Prostate gland (tissue), 2 donors: Measurements from ENCODE around the gene PEMT.

ENCODE experiments used
- POLR2A ChIP-seq: fragments of 450-650 bp; IDR thresholded peaks from one replicate; pipeline ENCODE4 v1.6.1; 2016; ENCODE audit warnings: antibody characterized with exemption, mild to moderate bottlenecking
- POLR2AphosphoS5 ChIP-seq: sonication (generic); formaldehyde crosslinking; IDR thresholded peaks from one replicate; pipeline ENCODE4 v1.6.1; 2017; ENCODE audit warnings: antibody characterized with exemption
- TF ChIP-seq, protein P1 (sequence below), 4 experiments: fragments of 200-600 bp in 2 of 4; fragments of 450-650 bp in 2 of 4; sonication (generic) in 2 of 4; IDR thresholded peaks; 1 replicate in 3 of 4; 2 replicates in 1 of 4; pipeline ENCODE4 v1.5.1; 2016 to 2019; ENCODE audit warnings: antibody characterized with exemption in 4 of 4, mild to moderate bottlenecking in 2 of 4, moderate library complexity in 2 of 4

DNA sequence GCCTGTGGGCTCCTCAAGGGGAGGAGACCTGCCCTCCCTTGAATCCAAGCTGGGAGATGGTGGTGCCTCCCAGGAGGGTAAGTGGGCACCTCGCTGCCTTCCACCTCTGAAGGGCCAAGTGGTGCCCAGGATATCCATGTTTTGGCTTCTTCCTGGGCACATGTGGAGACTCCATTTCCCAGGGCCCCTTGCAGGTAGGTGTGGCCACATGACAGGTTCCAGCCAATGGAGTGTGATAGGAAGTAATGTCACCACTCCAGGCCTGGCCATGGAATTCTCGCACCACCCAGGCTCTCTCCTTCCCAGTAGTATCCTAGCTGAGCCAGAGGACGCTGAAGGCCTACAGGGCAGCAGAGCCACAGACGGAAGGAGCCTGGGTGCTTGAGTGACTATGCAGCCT is 17.6 kb upstream of the PEMT start:
- TF ChIP-seq, protein P1, sequence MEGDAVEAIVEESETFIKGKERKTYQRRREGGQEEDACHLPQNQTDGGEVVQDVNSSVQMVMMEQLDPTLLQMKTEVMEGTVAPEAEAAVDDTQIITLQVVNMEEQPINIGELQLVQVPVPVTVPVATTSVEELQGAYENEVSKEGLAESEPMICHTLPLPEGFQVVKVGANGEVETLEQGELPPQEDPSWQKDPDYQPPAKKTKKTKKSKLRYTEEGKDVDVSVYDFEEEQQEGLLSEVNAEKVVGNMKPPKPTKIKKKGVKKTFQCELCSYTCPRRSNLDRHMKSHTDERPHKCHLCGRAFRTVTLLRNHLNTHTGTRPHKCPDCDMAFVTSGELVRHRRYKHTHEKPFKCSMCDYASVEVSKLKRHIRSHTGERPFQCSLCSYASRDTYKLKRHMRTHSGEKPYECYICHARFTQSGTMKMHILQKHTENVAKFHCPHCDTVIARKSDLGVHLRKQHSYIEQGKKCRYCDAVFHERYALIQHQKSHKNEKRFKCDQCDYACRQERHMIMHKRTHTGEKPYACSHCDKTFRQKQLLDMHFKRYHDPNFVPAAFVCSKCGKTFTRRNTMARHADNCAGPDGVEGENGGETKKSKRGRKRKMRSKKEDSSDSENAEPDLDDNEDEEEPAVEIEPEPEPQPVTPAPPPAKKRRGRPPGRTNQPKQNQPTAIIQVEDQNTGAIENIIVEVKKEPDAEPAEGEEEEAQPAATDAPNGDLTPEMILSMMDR (IDR thresholded peaks at IDR 0.05), result no peak
- TF ChIP-seq POLR2AphosphoS5 (no peak), POLR2A (no peak)
